Mesenchymal stem cell (in vitro differentiated cells and primary cell): Measurements from ENCODE around the gene ABO.
"Not testable (repeated sequence)": the region's sequence is repeated elsewhere in the genome, so short reads cannot be mapped to it uniquely, and the experiment has no call there.

Experiments used
- DNase-seq: peaks from one replicate; pipeline ENCODE4 v3.0.0-alpha.2; 2013
- H2AFZ ChIP-seq: one replicate; pipeline ENCODE4 v1.6.1; 2013; ENCODE audit warnings: low read depth, mild to moderate bottlenecking, control low read depth, inconsistent platforms, low read length, moderate library complexity
- H2AK5ac ChIP-seq: 2 replicates; pipeline ENCODE4 v1.6.1; 2013; ENCODE audit warnings: low read length, moderate library complexity, mild to moderate bottlenecking, inconsistent platforms; ENCODE audit not compliant: severe bottlenecking
- H2BK120ac ChIP-seq: one replicate; pipeline ENCODE4 v1.6.1; 2013; ENCODE audit warnings: low read depth, mild to moderate bottlenecking, inconsistent platforms, low read length, moderate library complexity
- H2BK12ac ChIP-seq, 2 experiments: one replicate each; pipeline ENCODE4 v1.6.1; 2013; ENCODE audit warnings: inconsistent platforms in 2 of 2, low read length in 2 of 2, mild to moderate bottlenecking in 2 of 2, moderate library complexity in 2 of 2, control low read depth in 1 of 2
- H2BK15ac ChIP-seq: one replicate; pipeline ENCODE4 v1.6.1; 2013; ENCODE audit warnings: mild to moderate bottlenecking, low read depth, inconsistent platforms; ENCODE audit not compliant: poor library complexity, severe bottlenecking
- H2BK5ac ChIP-seq: 2 replicates; pipeline ENCODE4 v1.6.1; 2013; ENCODE audit warnings: low read depth, mild to moderate bottlenecking, low read length, control low read depth, inconsistent platforms; ENCODE audit not compliant: poor library complexity, severe bottlenecking
- H3K14ac ChIP-seq, 2 experiments: one replicate each; pipeline ENCODE4 v1.6.1; 2013; ENCODE audit warnings: inconsistent platforms in 2 of 2, low read length in 2 of 2, control low read depth in 1 of 2, mild to moderate bottlenecking in 1 of 2, moderate library complexity in 1 of 2
- H3K18ac ChIP-seq, 2 experiments: one replicate each; pipeline ENCODE4 v1.6.1; 2013; ENCODE audit warnings: inconsistent platforms in 2 of 2, low read length in 2 of 2, control low read depth in 1 of 2, low read depth in 1 of 2, mild to moderate bottlenecking in 1 of 2
- H3K23ac ChIP-seq, 2 experiments: one replicate each; pipeline ENCODE4 v1.6.1; 2013; ENCODE audit warnings: inconsistent platforms in 2 of 2, low read length in 2 of 2, mild to moderate bottlenecking in 2 of 2, moderate library complexity in 2 of 2, control low read depth in 1 of 2
- H3K27ac ChIP-seq: 2 replicates; pipeline ENCODE4 v1.5.1; 2013; ENCODE audit warnings: mild to moderate bottlenecking, moderate library complexity, low read length, control low read depth, inconsistent platforms; ENCODE audit not compliant: poor library complexity, severe bottlenecking
- H3K27me3 ChIP-seq, 2 experiments: 2 replicates each; pipeline versions ENCODE4 v1.6.1 to v1.7.0; 2013; ENCODE audit warnings: low read length in 2 of 2, mild to moderate bottlenecking in 2 of 2, moderate library complexity in 2 of 2, control low read depth in 1 of 2, inconsistent platforms in 1 of 2; ENCODE audit not compliant: control insufficient read depth in 1 of 2, insufficient read depth in 1 of 2
- H3K36me3 ChIP-seq, 2 experiments: 2 replicates each; pipeline versions ENCODE4 v1.6.1 to v1.7.0; 2013; ENCODE audit warnings: low read length in 2 of 2, control low read depth in 1 of 2, inconsistent platforms in 1 of 2, low read depth in 1 of 2, mild to moderate bottlenecking in 1 of 2; ENCODE audit not compliant: insufficient read depth in 2 of 2, control insufficient read depth in 1 of 2
- H3K4ac ChIP-seq, 2 experiments: one replicate each; pipeline ENCODE4 v1.6.1; 2013; ENCODE audit warnings: inconsistent platforms in 2 of 2, low read length in 2 of 2, mild to moderate bottlenecking in 2 of 2, moderate library complexity in 2 of 2, control low read depth in 1 of 2, low read depth in 1 of 2
- H3K4me1 ChIP-seq: 2 replicates; pipeline ENCODE4 v1.6.1; 2013; ENCODE audit warnings: low read depth, low read length, control low read depth; ENCODE audit not compliant: control insufficient read depth, insufficient read depth
- H3K4me2 ChIP-seq: 2 replicates; pipeline ENCODE4 v1.6.1; 2013; ENCODE audit warnings: low read length, mild to moderate bottlenecking, inconsistent platforms; ENCODE audit not compliant: poor library complexity, severe bottlenecking
- H3K4me3 ChIP-seq, 2 experiments: 2 replicates each; pipeline versions ENCODE4 v1.5.1 to v1.7.0; 2013; ENCODE audit warnings: low read length in 2 of 2, mild to moderate bottlenecking in 2 of 2, control low read depth in 1 of 2, low read depth in 1 of 2; ENCODE audit not compliant: insufficient read depth in 1 of 2
- H3K79me1 ChIP-seq: replicated peaks from 2 replicates; pipeline ENCODE4 v1.6.1; 2013; ENCODE audit warnings: mild to moderate bottlenecking, control low read depth, low read length, inconsistent platforms; ENCODE audit not compliant: poor library complexity, severe bottlenecking
- H3K9ac ChIP-seq: 2 replicates; pipeline ENCODE4 v1.7.0; 2013; ENCODE audit warnings: mild to moderate bottlenecking, low read length, moderate library complexity
- H3K9me3 ChIP-seq: 2 replicates; pipeline ENCODE4 v1.7.0; 2013; ENCODE audit warnings: mild to moderate bottlenecking, low read length; ENCODE audit not compliant: control insufficient read depth
- H4K8ac ChIP-seq: one replicate; pipeline ENCODE4 v1.6.1; 2013; ENCODE audit warnings: inconsistent platforms, mild to moderate bottlenecking, low read length, moderate library complexity
- H4K91ac ChIP-seq: one replicate; pipeline ENCODE4 v1.6.1; 2013; ENCODE audit warnings: mild to moderate bottlenecking, low read length, inconsistent platforms
- WGBS: methylation state at CpG from one replicate; pipeline ENCODE4 v1.1.7; 2013; ENCODE audit warnings: mixed read lengths; 5-methylcytosine and 5-hydroxymethylcytosine counted together

Gene ABO

DNA sequence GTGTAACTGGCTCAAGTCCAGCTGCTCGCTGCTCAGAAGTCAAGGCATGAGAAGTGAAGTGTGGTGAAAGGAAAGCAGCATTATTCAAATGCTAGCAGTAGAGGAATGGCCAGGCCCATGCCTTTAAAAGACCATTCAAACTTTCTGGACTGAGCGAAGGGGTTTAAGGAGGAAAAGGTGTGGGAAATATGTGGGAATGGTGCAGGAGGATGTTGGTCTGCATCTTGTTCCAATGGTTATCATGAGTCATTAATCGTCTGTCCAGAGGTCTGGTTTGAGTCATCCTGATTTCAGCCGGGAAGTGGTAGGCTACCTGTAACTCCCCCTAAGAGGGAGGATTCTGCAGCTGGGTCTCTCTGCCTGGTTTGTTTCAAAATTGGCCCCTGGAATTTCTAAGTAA is 60.7 kb downstream of the ABO start:
- H3K4me1 ChIP-seq, H3K4me2 ChIP-seq, H3K79me1 ChIP-seq, DNase-seq, H3K4ac ChIP-seq, H3K27ac ChIP-seq, H2BK12ac ChIP-seq, H4K91ac ChIP-seq, H2BK15ac ChIP-seq, H3K9me3 ChIP-seq, H3K14ac ChIP-seq, H2BK5ac ChIP-seq, H3K36me3 ChIP-seq, H3K9ac ChIP-seq, H3K4me3 ChIP-seq, H2BK120ac ChIP-seq, H2AK5ac ChIP-seq, H3K23ac ChIP-seq, H2AFZ ChIP-seq, H3K18ac ChIP-seq, H4K8ac ChIP-seq: not testable (repeated sequence)
- peaks cover 34 to 53% of the 10 kb centered on the region in 2 experiments for H3K27me3 ChIP-seq
- 23% methylated on average over 4 of the region's 4 CpGs for WGBS

DNA sequence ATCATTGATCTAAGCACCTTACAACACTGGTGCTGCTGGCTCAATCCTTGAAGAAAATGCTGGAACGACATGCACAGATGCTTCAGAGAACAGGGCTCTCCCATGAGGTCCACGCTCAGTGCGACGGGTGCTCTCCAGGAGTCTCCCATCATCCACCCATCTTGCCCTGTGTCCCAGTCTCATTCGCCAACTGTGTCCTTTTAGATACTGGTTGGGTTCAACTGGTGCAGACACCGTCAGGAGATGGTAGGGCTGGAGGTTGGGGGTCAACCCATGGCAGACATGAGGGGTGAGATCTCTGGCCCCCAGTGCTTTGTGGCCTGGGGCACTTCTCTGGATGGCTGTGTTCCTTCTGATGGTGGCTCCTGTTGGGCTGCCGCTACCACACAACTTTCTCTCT is 64.4 kb downstream of the ABO start:
- no peaks in the 10 kb centered on the region for H3K36me3 ChIP-seq
- no peak overlapping the region for H3K9ac ChIP-seq
- no peak overlapping the region for H2BK12ac ChIP-seq
- no peak overlapping the region for H2BK120ac ChIP-seq
- H3K9me3 ChIP-seq, result peaks cover 2% of the 10 kb centered on the region
- H3K23ac ChIP-seq, result no peak overlapping the region
- no peak overlapping the region for H3K4me2 ChIP-seq
- no peak overlapping the region for H2BK5ac ChIP-seq
- WGBS, result 95% methylated on average over 7 of the region's 7 CpGs
- H3K14ac ChIP-seq, result no peak overlapping the region
- no peaks in the 10 kb centered on the region for H3K79me1 ChIP-seq
- no peak overlapping the region for H4K91ac ChIP-seq
- no peak overlapping the region for H3K4me3 ChIP-seq
- peaks cover 24 to 41% of the 10 kb centered on the region in 2 experiments for H3K27me3 ChIP-seq
- DNase-seq, result no peak
- no peak overlapping the region for H3K4ac ChIP-seq
- no peak overlapping the region for H3K18ac ChIP-seq
- no peak overlapping the region for H3K27ac ChIP-seq
- no peak overlapping the region for H2AFZ ChIP-seq
- H3K4me1 ChIP-seq, result no peaks in the 10 kb centered on the region
- no peak overlapping the region for H2BK15ac ChIP-seq
- no peak overlapping the region for H4K8ac ChIP-seq
- no peak overlapping the region for H2AK5ac ChIP-seq

DNA sequence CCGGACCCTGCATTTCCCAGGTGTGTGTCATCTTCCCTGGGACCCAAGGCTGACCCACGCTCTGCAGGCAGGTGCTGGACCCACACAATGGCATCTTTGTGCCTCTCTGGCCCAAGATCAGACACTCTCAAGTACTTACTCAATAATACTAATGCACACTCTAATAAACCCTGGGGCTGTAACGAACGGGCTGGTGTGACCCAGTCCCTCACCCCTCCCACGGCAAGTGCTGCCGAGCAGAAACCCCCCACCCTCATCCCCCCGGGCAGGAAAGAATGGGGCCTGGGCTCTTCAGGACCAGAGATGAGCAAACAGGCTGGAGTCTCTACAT is 64.8 kb downstream of the ABO start:
- H3K4me3 ChIP-seq, result no peak overlapping the region
- no peak overlapping the region for H4K91ac ChIP-seq
- H3K4me2 ChIP-seq, result no peak overlapping the region
- H4K8ac ChIP-seq, result no peak overlapping the region
- WGBS, result 65% methylated on average over 7 of the region's 7 CpGs
- no peak overlapping the region for H3K14ac ChIP-seq
- H3K23ac ChIP-seq, result no peak overlapping the region
- no peak overlapping the region for H2AK5ac ChIP-seq
- H3K36me3 ChIP-seq, result no peaks in the 10 kb centered on the region
- H2BK5ac ChIP-seq, result no peak overlapping the region
- no peak overlapping the region for H3K4ac ChIP-seq
- H2BK15ac ChIP-seq, result no peak overlapping the region
- H3K9ac ChIP-seq, result no peak overlapping the region
- no peaks in the 10 kb centered on the region for H3K79me1 ChIP-seq
- peaks cover 2% of the 10 kb centered on the region for H3K9me3 ChIP-seq
- DNase-seq, result no peak
- no peak overlapping the region for H2BK120ac ChIP-seq
- no peak overlapping the region for H3K27ac ChIP-seq
- H3K4me1 ChIP-seq, result no peaks in the 10 kb centered on the region
- H2BK12ac ChIP-seq, result no peak overlapping the region
- H3K27me3 ChIP-seq, result peaks cover 24 to 39% of the 10 kb centered on the region in 2 experiments
- H2AFZ ChIP-seq, result no peak overlapping the region
- no peak overlapping the region for H3K18ac ChIP-seq

- H3K27ac ChIP-seq, H3K9ac ChIP-seq, H3K4ac ChIP-seq, H2BK5ac ChIP-seq, H3K79me1 ChIP-seq, H4K91ac ChIP-seq, H4K8ac ChIP-seq, H2BK12ac ChIP-seq, H3K4me2 ChIP-seq, H3K4me1 ChIP-seq, H3K36me3 ChIP-seq, H2AK5ac ChIP-seq, H2AFZ ChIP-seq, H3K14ac ChIP-seq, H2BK120ac ChIP-seq, DNase-seq, H2BK15ac ChIP-seq, H3K23ac ChIP-seq, H3K9me3 ChIP-seq, H3K4me3 ChIP-seq, H3K18ac ChIP-seq: not testable (repeated sequence)
- peaks cover 24 to 43% of the 10 kb centered on the region in 2 experiments for H3K27me3 ChIP-seq
- 85% methylated on average over 28 of the region's 29 CpGs for WGBS
These were observed 65.4 kb downstream of the ABO start for GRCh38 chr9:133209327-133210201.
